GM12873 (cell line): Measurements from ENCODE around the gene KRT73.

Experiments
- CTCF ChIP-seq: IDR thresholded peaks from 2 replicates; pipeline ENCODE4 v1.5.1; 2012; ENCODE audit warnings: low read depth, mild to moderate bottlenecking, moderate library complexity, low read length, control low read depth; ENCODE audit not compliant: insufficient read depth; ENCODE audit errors: missing control alignments

The KRT73 gene

DNA sequence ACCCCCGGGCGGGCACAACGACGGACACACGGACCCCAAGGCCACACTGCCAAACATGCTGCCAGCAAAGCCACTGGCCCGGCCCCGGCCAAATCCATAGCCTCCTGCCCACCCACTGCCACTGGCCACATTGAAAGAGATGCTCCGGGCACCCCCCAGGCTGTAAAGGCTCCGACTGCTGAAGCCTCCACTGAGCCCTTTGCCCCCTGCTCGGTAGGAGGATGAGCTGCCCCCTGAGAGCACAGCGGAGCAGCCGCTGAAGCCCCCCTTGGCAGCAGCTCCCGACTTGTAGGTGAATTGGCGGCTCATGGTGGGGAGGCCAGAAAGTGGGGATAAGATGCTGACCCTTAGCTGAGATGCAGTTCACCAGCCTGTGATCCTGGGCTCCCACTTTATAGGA, at the start of gene KRT73:
KRT73 (minus strand) TSS at position 344 of the 400 bp plus-strand sequence; CDS start at position 309, 35 bp downstream.
- TF ChIP-seq CTCF: no peak

GRCh38 chr12:52667931-52668330, 49.6 kb upstream of the KRT73 start:
- no peak for TF ChIP-seq CTCF

GRCh38 chr12:52667509-52667908, 49.1 kb upstream of the KRT73 start:
- TF ChIP-seq CTCF: peak; percentile 34

GRCh38 chr12:52666471-52666870, 48.1 kb upstream of the KRT73 start:
- no peak for TF ChIP-seq CTCF

DNA sequence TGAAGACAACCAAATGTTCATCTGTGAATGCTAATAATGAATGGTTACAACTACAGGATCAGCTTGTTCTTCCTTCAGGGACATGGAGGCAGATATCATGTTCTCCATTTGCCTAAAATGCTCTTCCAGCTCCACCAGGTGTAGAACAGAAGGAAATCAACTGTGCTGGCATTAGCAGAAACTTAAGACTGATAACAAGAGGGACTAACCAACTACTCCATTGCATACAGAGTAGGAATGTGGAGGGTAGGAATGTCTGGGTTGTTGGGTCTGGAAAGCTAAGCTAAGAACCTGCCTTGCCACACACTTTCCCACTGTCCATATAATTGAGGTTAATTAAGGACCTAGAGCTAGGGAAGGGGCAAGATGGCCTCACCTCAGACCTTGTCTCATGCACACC, 45.1 kb upstream of the KRT73 start:
- no peak for TF ChIP-seq CTCF

DNA sequence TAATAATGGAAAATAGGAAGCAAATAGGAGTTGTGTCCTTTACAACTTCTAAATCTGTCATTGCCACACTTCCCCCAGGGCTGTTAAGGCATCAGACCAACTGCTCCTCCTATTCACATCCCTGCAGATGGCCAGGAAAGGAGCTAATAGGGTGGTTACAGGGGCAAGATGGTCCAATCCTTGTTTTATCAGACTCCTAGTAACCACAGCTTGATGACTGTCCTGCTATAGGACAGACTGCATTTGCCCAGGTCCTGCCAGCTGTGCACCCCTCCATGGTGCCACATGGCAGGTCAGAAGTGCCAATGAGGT, 44.5 kb upstream of the KRT73 start:
- no peak for TF ChIP-seq CTCF

DNA sequence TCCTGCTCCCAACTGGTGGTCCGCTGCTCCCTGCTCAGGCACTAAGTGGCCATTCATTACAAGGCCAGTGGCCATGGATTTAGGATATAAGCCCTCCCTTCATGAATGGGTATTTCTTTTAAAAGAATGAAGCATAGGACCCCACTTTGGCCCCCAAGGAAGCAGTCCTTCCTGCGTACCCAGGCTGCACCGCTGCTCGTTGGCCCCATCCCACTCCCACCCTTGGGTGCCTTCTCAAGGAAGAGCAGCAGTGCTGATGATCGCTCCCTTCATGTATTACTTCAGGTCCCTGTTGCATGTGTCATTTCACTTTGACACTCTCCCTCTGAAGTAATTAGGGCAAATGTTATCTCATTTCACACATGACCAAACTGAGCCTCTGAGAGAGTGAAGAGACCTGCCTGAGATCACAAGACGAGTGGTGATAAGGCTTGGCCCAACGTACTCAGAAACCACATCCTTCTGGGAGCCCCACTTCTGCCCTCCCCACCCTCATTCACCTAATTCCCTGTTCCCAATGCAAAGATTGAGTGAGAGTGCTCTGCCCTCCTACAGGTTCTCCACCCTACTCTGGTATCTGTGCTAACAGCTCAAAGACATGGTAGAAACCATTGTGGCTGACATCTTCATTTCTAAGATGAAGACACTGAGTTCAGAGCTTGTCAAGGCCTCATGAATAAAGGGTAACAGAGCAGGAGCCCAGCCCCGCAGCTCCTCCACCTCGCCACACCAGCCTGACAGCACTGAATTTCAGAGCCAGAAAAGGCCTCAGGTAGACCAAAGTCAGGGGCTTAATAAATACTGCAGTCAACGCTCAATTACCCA, 43.9 kb upstream of the KRT73 start:
- no peak for TF ChIP-seq CTCF
